Lung (tissue), 12 donors: Measurements from ENCODE around the gene SDC1. TPM values are rescaled to one million over a fixed set of nuclear protein-coding genes. Genes with fewer than 3 reads are reported as not detected.
A peak's percentile ranks its signal among the peaks of the same experiment; 100 is the strongest.

Source experiments
- ATAC-seq: fragments of 200-7000 bp; cut with Tn5 transposase; one replicate; pipeline ENCODE4 v1.9.1; 2020; ENCODE audit warnings: moderate number of reproducible peaks; ENCODE audit not compliant: insufficient read depth, low FRiP score
- DNase-seq, 3 donors: peaks; one replicate each; pipeline ENCODE4 v3.0.0-alpha.2; 2013 to 2017
- H3K27ac ChIP-seq, 2 donors: one replicate each; pipeline ENCODE4 v1.5.1; 2013; ENCODE audit warnings: mild to moderate bottlenecking in 2 of 2, moderate library complexity in 2 of 2, control low read depth in 1 of 2, inconsistent platforms in 1 of 2, low read depth in 1 of 2, low read length in 1 of 2
- H3K27me3 ChIP-seq, 3 donors: one replicate each; pipeline ENCODE4 v1.5.1; 2013; ENCODE audit warnings: low read length in 2 of 3; ENCODE audit not compliant: control insufficient read depth in 3 of 3, insufficient read depth in 3 of 3
- H3K36me3 ChIP-seq, 4 donors: one replicate each; pipeline ENCODE4 v1.5.1; 2013; ENCODE audit warnings: low read length in 4 of 4, mild to moderate bottlenecking in 1 of 4, moderate library complexity in 1 of 4; ENCODE audit not compliant: control insufficient read depth in 4 of 4, insufficient read depth in 4 of 4
- H3K4me1 ChIP-seq, 5 donors: one replicate each; pipeline ENCODE4 v1.5.1; 2013; ENCODE audit warnings: low read length in 5 of 5, mild to moderate bottlenecking in 2 of 5, moderate library complexity in 1 of 5; ENCODE audit not compliant: control insufficient read depth in 5 of 5, insufficient read depth in 5 of 5
- H3K4me3 ChIP-seq: one replicate; pipeline ENCODE4 v1.5.1; 2013; ENCODE audit warnings: mild to moderate bottlenecking, control low read depth, moderate library complexity
- H3K9ac ChIP-seq, 2 donors: one replicate each; pipeline ENCODE4 v1.5.1; 2013; ENCODE audit warnings: low read length in 2 of 2, control low read depth in 1 of 2; ENCODE audit not compliant: insufficient read depth in 1 of 2
- H3K9me3 ChIP-seq, 4 donors: one replicate each; pipeline ENCODE4 v1.5.1; 2013; ENCODE audit warnings: low read length in 3 of 4, mild to moderate bottlenecking in 1 of 4, moderate library complexity in 1 of 4; ENCODE audit not compliant: control insufficient read depth in 4 of 4, insufficient read depth in 3 of 4
- CTCF ChIP-seq: IDR thresholded peaks from 2 replicates; pipeline ENCODE4 v1.5.1; 2012; ENCODE audit warnings: mild to moderate bottlenecking; ENCODE audit errors: control extremely low read depth, extremely low read depth
- WGBS, 2 donors: extraction: QIAGEN DNeasy Blood & Tissue Kit; methylation state at CpG; one replicate each; pipeline ENCODE4 v1.1.7; 2013; 5-methylcytosine and 5-hydroxymethylcytosine counted together
- polyA plus RNA-seq, 2 donors: library from polyadenylated mRNA; stranded (reverse); fragments of 200-250 nt; gene quantifications; one replicate each; pipeline ENCODE4 v1.2.1, GENCODE V29; 2013
- total RNA-seq, 2 donors: library from RNA; depleted of rRNA in 1 of 2; stranded (reverse); fragments of >200 nt in 1 of 2; gene quantifications; one replicate each; pipeline ENCODE4 v1.2.1, GENCODE V29; 2014 to 2021
- donor health status: control.
- donor health status: control.
- donor health status: Bipolar disorder and iron deficiency.
- donor health status: healthy.
- donor health status: DM: yes; HTN: yes; CAD: no.

SDC1 gene
- total and polyA plus RNA-seq, 4 donors = 94.1 to 234 (median 173) TPM

- DNase-seq (no peak), ATAC-seq (no peak)
- no peak overlapping the region for H3K4me3 ChIP-seq
- no peaks in the 10 kb centered on the region for H3K9me3 ChIP-seq
- no peaks in the 10 kb centered on the region for H3K27me3 ChIP-seq
- H3K4me1 ChIP-seq = peaks cover 0 to 45% (median 14%) of the 10 kb centered on the region in 5 donors
- H3K27ac ChIP-seq = peak overlapping the region in 1 of 2 donors; percentile 62
- no peak overlapping the region for H3K9ac ChIP-seq
- no peak for TF ChIP-seq CTCF
- WGBS, 2 donors = 86 to 88% methylated on average over 21 of the region's 21 CpGs
- no peaks in the 10 kb centered on the region for H3K36me3 ChIP-seq
Measured at GRCh38 chr2:20209373-20210109, 15.4 kb downstream of the SDC1 start.

GRCh38 chr2:20208476-20208859, 16.5 kb downstream of the SDC1 start:
- WGBS, 2 donors = 48 to 59% methylated on average over 5 of the region's 5 CpGs
- no peak for TF ChIP-seq CTCF
- Histone ChIP-seq H3K4me1 (peaks cover 0 to 39% (median 14%) of the 10 kb centered on the region in 5 donors), H3K9ac (peak overlapping the region; percentile 7 to 59), H3K9me3 (no peaks in the 10 kb centered on the region), H3K27ac (peak overlapping the region in 1 of 2 donors; percentile 62), H3K27me3 (no peaks in the 10 kb centered on the region), H3K36me3 (no peaks in the 10 kb centered on the region), H3K4me3 (no peak overlapping the region)
- DNase-seq (peak in 2 of 3 donors; percentile 61 to 62), ATAC-seq (no peak)

- TF ChIP-seq CTCF = no peak
- no peaks in the 10 kb centered on the region for H3K27me3 ChIP-seq
- H3K9me3 ChIP-seq = no peaks in the 10 kb centered on the region
- peaks cover 0 to 25% (median 10%) of the 10 kb centered on the region in 5 donors for H3K4me1 ChIP-seq
- H3K9ac ChIP-seq = peak overlapping the region in 1 of 2 donors; percentile 32
- no peaks in the 10 kb centered on the region for H3K36me3 ChIP-seq
- peak overlapping the region in 1 of 2 donors; percentile 85 for H3K27ac ChIP-seq
- no peak for DNase-seq
- 50 to 52% methylated on average over 5 of the region's 5 CpGs for WGBS, 2 donors
- ATAC-seq = no peak
- no peak overlapping the region for H3K4me3 ChIP-seq
Measured at GRCh38 chr2:20207051-20207450, 17.9 kb downstream of the SDC1 start.
